GM06990 (cell line): Measurements from ENCODE around the gene ARHGAP24.

Experiments
- DNase-seq: peaks from one replicate; pipeline ENCODE4 v3.0.0-alpha.2; 2011; ENCODE audit not compliant: insufficient read length; ENCODE audit errors: extremely low read depth
- H3K27me3 ChIP-seq: replicated peaks from 2 replicates; pipeline ENCODE4 v1.6.0; 2011; ENCODE audit warnings: low read length; ENCODE audit not compliant: control insufficient read depth, insufficient read depth
- H3K36me3 ChIP-seq: 2 replicates; pipeline ENCODE4 v1.5.1; 2011; ENCODE audit warnings: low read length; ENCODE audit not compliant: control insufficient read depth, insufficient read depth
- H3K4me3 ChIP-seq: replicated peaks from 2 replicates; pipeline ENCODE4 v1.5.1; 2011; ENCODE audit warnings: low read depth, mild to moderate bottlenecking, control low read depth, low read length
- CTCF ChIP-seq: IDR thresholded peaks from 2 replicates; pipeline ENCODE4 v1.5.1; 2011; ENCODE audit warnings: low read length, control low read depth, mild to moderate bottlenecking, inconsistent platforms; ENCODE audit not compliant: insufficient read depth, poor library complexity, severe bottlenecking

ARHGAP24 gene

GRCh38 chr4:85595098-85595775 lies 120.3 kb downstream of the ARHGAP24 start:
- H3K4me3 ChIP-seq, result no peak overlapping the region

GRCh38 chr4:85595796-85596559 lies 121.0 kb downstream of the ARHGAP24 start:
- DNase-seq, result no peak
- no peaks in the 10 kb centered on the region for H3K36me3 ChIP-seq
- TF ChIP-seq CTCF, result no peak
- no peaks in the 10 kb centered on the region for H3K27me3 ChIP-seq
- no peak overlapping the region for H3K4me3 ChIP-seq

More at GRCh38 chr4:85595098-85595775, 120.3 kb downstream of the ARHGAP24 start:
- no peaks in the 10 kb centered on the region for H3K36me3 ChIP-seq
- no peak for DNase-seq
- no peaks in the 10 kb centered on the region for H3K27me3 ChIP-seq
- TF ChIP-seq CTCF, result no peak

GRCh38 chr4:85598936-85599335 lies 124.0 kb downstream of the ARHGAP24 start:
- Histone ChIP-seq H3K27me3 (no peaks in the 10 kb centered on the region), H3K36me3 (no peaks in the 10 kb centered on the region), H3K4me3 (no peak overlapping the region)
- DNase-seq, result no peak
- TF ChIP-seq CTCF, result no peak

- Histone ChIP-seq H3K36me3 (no peaks in the 10 kb centered on the region), H3K27me3 (no peaks in the 10 kb centered on the region), H3K4me3 (no peak overlapping the region)
- no peak for TF ChIP-seq CTCF
- DNase-seq, result no peak
Observed at GRCh38 chr4:85600501-85600900, 125.6 kb downstream of the ARHGAP24 start.

- no peak for TF ChIP-seq CTCF
- Histone ChIP-seq H3K4me3 (no peak overlapping the region), H3K27me3 (no peaks in the 10 kb centered on the region), H3K36me3 (no peaks in the 10 kb centered on the region)
- peak; percentile 22 for DNase-seq
Observed at GRCh38 chr4:85603437-85604336, 128.7 kb downstream of the ARHGAP24 start.
